Bone marrow (tissue), 2 donors: ENCODE measurements around the gene ZDHHC5.

ENCODE experiments used
- DNase-seq, 2 donors: peaks; one replicate each; lab custom pipeline; 2025; lab: John Stamatoyannopoulos, UW

Gene ZDHHC5, protein sequence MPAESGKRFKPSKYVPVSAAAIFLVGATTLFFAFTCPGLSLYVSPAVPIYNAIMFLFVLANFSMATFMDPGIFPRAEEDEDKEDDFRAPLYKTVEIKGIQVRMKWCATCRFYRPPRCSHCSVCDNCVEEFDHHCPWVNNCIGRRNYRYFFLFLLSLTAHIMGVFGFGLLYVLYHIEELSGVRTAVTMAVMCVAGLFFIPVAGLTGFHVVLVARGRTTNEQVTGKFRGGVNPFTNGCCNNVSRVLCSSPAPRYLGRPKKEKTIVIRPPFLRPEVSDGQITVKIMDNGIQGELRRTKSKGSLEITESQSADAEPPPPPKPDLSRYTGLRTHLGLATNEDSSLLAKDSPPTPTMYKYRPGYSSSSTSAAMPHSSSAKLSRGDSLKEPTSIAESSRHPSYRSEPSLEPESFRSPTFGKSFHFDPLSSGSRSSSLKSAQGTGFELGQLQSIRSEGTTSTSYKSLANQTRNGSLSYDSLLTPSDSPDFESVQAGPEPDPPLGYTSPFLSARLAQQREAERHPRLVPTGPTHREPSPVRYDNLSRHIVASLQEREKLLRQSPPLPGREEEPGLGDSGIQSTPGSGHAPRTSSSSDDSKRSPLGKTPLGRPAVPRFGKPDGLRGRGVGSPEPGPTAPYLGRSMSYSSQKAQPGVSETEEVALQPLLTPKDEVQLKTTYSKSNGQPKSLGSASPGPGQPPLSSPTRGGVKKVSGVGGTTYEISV

DNA sequence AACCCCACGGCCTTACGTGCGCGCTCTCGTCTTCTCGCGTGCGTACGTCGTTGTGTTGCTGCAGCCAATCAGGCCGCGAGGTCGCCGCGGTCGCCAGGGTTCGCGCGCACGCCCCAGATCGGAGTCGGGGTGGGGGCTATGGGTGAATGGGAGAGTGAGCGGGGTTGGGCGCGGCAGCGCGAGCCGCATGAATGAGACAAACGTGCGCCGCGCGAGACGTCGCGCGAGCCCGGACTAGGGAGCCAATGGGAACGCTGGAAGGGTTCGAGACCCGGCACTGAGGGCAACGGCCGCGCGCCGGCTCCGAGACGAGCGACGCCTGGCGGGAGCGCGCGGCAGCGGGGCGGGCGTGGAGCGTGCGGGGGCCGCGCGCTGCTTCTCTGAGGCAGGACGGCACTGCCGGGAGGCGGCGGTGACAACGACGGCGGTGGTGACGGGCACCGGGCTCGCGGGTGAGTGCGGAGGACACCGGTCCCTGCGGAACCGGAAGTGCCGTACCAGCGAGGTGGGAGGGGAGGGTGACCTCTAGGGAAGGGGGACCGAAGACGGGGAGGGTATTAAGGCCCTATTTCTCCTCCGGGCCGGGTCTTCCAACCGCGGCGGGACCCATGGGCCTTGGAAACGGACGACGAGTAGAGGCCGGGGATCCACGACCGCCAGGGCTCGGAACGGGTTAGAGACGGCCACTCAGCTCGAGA is at the start of gene ZDHHC5:
TSS of gene ZDHHC5 (plus strand) at position 379 of the 698 bp plus-strand sequence. CDS start 4,977 bp downstream, outside the sequence.
- peak; percentile 89 to 100 for DNase-seq

DNA sequence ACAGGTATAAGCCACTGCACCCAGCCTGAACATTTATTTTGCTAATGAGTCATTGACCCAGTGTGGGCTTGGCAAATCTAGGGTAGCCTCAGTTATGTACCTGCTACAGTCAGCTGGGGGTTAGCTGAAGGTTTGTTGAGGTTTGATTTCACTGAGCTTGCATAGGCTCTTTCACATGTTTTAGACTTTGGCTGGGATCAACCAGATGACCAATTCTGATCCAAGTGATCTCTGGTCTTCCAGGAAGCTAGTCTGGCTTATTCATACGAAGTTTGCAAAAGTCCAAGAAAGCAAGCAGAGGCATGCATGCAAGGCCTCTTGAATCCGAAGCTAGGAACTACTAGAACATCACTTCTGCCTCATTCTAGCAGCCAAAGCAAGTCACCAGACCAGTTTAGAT is 49.5 kb upstream of the ZDHHC5 start:
- no peak for DNase-seq

DNA sequence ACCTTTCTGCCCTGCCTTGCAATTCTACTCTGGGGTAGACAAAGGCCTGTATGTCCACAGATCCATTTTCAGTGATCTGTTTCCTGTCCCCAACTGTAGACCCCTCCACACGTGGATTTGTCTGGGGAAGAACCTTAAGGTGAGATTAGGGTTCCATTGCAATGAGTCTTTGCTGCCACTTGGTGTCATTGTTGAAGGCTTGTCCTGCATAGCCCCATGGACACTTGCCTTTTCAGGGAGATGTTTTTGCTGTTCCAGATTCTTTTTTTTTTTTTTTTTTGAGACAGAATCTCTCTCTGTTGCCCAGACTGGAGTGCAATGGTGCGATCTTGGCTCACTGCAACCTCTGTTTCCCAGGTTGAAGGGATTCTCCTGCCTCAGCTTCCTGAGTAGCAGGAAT is 48.6 kb upstream of the ZDHHC5 start:
- DNase-seq, result no peak

DNA sequence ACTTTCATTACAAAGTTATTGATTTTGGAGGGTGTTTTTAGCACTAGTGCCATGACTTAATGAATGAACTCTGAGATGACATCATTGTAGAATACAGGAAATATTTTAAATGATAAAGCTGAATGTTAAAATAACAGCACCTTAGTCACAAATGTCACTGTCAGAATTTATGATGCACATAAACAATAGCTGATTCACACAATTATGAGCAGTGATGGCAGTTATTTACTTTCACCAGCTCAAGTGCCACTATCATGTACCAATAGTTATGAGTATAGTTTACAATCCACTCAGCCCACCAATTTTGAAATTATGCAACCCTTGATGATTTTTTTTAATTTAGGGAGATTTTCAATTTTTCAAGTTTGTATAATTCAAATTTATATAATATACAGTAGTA is 47.4 kb upstream of the ZDHHC5 start:
- no peak for DNase-seq

DNA sequence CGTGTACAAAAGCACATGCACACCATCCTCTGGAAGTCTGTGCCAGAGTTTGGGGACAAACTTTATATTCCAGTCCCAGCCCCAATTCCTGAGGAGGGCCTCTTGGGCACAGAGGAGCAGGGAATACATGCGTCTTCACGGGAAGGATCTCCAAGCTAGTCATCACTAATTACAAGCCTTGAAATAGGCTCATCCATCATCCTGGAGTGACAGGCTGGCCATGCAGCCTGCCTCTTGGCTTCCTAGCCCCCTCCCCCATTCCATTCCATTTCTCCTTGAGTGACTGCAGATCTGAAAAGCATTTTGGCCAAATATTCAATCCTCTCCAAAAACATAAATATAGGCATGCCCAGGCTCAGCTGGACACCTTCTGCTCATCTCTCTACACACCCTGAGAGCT is 45.7 kb upstream of the ZDHHC5 start:
- no peak for DNase-seq

DNA sequence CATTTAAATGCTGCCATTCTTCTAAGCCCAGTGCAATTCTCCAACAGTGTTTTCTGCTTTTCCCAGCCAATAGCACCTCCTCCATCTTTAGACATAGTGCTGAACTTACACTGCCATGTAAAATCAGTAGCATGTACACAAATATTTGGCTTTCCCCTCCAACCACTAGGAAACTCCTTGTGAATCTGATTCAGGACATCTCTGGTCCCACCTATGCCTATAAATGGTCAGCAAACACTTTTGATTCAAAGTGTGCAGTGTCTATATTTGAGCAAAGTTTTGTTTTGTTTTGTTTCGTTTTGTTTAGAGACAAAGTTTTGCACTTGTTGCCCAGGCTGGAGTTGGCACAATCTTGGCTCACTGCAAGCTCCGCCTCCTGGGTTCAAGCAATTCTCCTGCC is 43.0 kb upstream of the ZDHHC5 start:
- DNase-seq, result no peak

DNA sequence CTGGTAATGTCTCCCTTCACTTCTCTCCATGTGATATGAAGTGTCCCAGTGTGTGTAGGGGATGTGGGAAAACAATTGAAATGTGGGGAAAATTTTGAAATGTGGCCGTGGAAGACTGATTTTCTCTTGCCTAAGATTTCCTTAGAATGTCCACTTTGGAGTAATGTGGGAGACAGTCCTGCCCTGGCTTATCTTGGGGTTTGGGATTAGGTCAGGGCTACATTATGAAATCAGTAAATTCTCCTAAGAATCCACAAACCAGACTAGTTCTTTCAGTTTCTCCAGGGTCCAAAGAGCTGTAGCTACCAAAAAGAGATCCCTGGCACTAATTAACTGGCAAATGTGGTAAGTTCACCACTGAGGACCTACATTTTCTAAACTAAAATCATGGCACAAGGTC is 41.0 kb upstream of the ZDHHC5 start:
- DNase-seq, result no peak

DNA sequence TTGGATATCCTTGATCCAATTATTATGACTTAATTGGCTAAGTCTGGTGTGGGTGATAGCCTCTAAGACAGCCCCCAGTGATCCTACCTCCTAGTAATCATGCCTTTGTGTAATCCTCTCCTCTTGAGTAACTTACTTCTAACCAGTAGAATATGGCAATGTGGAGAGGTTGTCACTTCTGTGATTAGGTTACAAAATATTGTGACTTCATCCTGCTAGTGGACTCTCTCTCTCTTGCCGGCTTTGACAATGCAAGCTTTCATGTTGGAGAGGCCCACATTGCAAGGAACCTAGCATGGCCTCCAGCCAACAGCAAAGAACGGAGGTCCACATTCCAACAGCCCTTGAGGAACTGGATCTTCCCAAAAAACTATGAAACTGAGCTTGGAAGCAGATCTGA is 37.7 kb upstream of the ZDHHC5 start:
- DNase-seq, result no peak

DNA sequence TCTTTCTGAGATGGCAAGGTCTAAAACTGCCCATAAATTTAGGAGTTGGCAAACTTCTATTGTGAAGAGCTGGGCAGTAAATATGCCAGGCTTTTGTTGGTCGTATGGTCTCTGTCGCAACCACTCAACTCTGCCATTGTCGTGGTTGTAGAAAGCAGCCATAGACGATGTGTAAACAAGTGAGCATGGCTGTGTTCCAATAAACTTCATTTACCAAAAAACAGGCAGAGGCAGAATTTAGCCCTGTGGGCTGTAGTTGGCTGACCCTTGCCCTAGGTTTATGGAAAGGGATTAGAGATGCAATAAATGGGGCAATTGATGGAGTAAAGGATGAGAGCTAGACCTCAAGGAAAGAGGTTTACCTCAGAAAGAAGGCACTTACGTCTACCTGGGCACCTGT is 35.8 kb upstream of the ZDHHC5 start:
- DNase-seq, result no peak

DNA sequence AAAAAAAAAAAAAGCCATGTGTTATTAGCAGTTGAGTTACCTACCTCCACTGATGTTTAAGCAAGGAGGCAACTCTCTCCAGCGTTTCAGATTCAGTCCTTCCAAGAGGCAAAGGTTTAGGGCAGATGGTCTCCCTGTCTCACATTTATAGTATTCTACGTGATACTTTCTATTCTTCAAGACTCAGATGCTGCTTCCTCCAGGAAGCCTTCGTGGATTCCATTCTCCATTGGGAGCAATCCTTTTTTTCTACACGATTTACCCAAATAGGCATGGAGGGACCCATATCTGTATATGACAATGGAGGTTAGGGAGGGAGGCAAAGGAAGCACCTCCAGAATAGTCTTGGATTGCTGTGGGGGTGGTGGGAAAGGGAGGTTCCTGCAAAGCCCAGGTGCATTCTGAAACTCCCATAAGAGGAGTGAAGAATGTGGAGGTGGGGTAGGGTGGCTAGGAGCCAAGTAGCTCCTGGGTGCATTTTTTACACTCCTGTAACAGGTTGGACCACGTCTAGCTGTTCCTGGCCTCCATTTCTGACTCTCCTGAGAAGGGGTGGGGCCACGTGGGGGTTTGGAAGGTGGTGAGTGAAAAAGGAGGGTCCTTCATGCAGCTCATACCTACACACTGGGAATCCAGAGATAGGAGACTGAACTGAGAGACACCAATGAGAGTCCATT is 34.4 kb upstream of the ZDHHC5 start:
- no peak for DNase-seq

DNA sequence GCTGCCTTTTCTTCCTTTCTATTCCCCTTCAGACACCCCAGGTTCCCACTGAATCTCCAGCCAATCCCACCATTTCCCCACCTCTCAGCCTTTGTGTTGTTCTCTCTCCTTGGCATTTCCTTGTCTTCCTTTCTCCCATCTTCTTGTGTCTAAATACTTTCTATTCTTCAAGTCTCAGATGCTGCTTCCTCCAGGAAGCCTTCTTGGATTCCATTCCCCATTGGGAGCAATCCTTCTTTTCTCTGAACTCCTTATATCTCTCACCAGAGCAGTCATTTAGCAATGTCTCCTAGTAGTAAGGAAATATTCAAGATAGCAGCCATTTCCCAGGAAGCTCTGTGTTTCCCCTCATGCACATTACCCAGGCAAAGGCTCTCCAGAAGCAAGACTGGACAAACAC is 33.6 kb upstream of the ZDHHC5 start:
- DNase-seq, result no peak

DNA sequence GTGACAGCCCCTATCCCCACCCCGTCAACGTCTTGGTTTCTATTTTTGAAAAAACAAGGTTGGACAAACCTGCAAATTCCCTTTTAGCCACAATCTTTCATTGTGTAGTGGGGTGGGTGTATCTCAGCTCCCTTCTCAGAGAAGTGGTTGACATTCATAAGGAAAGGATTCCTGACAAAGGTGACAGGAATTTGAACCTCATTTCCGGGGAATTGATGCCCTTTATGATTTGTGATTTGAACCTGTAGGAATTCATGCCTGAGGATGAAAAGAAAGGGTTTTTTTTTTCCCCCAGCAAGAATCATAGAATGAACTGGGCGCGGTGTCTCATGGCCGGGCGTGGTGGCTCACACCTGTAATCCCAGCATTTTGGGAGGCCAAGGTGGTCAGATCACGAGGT is 32.7 kb upstream of the ZDHHC5 start:
- DNase-seq, result no peak

DNA sequence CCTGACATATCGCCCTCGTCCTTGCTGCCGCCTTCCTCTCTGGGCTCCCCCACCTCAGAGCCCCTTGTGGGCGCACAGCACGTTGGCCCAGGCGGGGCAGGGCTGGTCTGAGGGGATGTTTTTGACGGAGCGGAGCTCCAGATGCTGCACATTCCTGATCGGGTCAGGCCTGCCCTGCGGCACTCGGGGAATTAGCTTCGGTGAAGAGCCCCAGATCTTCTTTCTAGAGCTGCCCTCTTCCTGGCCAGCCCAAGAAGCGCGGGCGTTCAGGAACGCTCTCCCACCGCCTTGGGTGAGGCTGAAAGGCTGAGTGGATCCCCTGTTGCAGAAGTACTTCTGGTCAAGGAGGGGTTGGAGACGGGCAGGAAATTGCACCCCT is 30.3 kb upstream of the ZDHHC5 start:
- DNase-seq, result no peak

DNA sequence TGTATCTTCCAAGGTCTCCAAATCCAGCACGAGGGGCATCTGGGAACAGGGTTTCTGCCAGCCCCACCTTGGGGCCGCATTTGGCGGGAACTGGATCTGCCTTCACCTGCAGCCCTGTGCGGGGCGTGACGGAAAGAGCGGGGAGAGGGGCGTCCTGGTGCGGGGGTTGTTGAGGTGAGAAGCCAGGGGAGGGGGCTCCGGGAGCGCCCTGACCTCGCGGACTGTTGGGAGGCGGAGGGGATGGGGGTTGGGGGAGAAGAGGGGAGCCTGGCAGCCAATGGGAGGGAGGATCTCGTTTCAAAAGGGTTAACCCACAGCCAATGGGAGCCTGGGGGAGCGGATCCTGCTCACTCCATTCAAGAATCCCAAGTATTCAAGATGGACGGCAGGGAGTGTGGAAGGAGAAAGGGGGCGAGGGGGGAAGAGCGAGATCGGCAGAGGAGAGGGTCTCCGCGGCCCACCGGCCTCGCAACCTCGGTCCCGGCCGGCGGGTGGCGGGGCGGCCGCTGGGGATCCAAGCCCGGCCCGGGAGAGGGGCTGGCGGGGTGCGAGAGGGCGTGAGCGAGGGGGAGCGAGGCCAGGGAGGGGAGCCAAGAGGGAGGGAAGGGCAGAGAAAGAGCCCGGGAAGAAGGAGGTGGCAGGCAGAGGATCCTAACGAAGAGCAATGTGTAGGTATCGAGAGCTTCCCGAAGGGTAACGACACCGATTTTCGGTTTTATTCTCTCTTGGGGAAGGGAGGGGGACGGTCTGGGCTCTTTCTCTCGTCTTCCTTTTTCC is 29.7 kb upstream of the ZDHHC5 start:
- DNase-seq, result peak in 1 of 2 donors; percentile 6

DNA sequence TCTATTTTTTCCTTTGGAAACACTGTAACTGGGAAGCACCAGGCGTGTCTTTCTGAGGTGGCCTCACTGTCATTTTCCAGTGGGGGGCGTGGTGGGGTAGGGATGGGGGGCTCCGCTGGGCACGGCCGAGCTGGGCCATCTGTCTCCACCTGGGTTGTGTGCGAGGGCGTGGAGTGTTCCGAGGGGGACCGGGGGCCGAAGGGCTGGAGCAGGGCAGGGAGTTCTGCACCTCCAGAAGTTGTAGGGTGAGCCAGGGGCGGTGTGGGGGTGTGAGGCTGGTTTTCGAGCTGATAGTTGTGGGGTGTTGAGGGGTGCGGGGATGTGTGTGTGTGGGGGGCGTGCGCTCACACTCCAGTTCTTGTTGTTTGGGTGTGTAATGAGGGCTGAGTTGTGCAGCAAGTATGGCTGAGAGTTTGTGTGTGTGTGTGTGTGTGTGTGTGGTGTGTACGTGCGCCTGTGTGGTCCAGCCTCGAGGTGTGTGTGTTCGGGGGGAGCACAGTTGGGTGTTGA is 29.0 kb upstream of the ZDHHC5 start:
- no peak for DNase-seq

DNA sequence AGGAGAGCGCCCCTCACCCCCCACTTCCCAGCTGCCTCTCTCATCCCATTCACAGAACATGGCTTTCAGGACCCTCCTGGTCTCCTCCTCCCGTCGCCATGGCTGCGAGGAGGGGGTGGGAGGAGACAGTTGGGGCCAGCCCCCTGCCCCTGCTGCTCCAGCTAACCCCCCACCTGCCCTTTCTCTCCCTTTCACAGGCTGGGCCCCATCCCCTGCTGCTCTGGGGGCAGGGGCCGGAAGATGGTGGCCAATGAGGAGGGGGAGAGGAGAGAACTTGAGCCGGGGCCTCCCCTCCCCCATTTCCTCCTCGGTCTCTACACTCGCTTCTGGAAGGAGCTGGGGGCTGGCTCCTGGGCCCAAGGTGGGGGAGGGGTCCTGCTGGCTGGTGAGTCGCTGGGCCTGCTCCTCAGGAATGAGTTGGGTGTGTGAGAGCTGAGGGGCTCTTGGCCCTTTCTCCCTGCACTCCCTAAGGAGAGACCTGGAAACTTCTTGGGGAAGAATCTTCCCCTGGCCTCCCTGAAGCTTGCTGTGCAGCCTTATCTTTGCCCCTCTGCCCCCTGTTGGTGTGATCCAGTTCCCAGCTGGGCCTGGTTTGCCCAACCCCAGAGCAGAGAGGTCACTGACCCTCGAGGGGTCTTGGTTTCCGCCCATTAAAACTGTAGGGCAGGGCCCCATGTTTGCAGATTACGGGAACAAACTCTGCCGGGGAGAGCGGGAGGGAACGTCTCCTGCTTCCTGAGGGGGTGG is 28.4 kb upstream of the ZDHHC5 start:
- peak in 1 of 2 donors; percentile 32 for DNase-seq

DNA sequence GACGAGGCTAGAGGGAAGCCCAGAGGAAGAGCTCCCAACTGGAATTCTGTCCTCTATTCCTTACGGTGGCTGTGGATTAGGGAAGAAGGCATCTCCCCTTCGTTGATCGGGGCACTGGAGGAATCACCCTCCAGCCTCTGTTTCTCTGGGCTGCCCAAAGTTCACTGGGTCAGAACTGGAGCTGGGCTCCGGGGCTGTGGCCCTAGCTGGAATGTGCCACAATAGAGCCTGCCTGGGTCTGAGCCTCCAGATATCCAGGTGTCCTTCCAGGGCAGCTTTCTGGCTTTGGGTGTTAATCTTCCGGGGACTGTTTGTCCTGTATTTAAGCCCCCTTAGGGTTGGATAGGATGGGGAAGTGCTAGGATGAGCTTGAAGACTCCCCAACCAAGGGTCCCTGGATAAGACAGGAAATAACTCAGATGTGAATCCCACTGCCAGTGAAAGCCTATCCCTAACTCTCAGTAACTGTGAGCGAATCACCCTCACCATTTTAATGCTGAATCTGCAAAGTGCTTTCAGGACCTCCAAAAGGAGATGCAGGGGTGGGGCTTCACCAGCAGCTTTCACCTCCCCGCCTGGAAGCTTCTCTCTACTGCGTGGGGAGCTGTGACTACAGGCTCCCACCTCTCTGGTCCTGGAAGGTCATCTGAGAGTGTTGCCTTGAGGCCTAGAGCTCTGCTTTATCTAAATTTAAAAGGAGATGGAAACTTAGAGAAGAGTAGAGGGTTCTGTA is 27.7 kb upstream of the ZDHHC5 start:
- DNase-seq, result no peak

DNA sequence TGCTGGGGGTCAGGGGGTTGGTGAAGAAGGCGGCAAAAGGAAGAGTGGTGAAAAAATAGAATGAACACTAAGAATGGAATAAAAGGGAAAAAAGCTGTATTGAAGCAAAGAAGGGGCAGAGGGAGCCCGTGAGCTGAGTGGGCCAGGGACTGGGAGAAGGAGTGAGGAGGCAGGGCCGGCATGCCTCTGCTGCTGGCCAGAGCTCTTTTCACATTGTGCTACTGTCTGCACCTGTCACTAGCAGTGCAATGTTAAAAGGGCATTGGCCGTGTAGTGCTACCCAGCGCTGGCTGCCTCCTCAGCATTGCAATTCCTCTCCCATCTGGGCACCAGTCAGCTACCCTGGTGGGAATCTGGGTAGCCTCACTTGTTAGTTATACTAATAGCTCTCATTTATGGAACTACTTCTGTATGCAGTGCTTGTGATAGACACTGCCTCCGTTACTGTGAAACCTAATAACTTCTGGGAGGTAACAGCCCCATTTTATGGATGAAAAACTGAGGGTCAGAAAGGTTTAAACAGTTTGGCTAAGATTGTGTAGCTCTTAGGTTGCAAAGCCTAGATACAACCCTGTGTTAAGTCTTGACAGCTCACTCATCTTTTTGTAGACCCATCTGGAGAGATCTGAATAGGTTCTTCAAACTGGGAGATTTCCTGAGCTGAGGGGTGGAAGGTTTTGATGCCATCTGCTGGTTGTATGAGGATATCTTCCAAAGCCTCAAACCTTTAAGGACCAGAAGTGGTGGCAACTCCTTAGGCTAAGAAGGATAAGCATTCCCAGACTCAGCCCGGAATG is 26.7 kb upstream of the ZDHHC5 start:
- DNase-seq, result peak in 1 of 2 donors; percentile 51

DNA sequence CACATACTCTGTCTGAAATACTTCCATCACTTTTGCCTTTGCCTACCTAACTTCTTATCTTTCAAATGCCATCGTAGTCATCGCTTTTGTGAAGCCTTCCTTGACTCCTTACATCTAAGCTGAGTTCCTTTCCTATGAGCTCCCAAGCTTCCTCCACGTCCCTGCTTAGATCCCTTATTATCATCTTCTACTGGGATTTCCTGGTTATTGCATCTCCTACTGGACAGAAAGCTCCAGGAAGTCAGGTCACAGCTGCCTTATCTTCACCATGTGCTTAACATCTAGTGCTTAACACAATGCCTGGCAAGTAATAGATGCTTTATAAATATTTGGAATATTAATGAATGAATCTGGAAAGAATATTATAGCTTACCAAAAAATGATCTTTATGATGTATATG is 24.1 kb upstream of the ZDHHC5 start:
- no peak for DNase-seq
